Measurements from ENCODE around the gene FLOT1.
"Not testable (repeated sequence)": the region's sequence is repeated elsewhere in the genome, so short reads cannot be mapped to it uniquely, and the experiment has no call there.

DNA sequence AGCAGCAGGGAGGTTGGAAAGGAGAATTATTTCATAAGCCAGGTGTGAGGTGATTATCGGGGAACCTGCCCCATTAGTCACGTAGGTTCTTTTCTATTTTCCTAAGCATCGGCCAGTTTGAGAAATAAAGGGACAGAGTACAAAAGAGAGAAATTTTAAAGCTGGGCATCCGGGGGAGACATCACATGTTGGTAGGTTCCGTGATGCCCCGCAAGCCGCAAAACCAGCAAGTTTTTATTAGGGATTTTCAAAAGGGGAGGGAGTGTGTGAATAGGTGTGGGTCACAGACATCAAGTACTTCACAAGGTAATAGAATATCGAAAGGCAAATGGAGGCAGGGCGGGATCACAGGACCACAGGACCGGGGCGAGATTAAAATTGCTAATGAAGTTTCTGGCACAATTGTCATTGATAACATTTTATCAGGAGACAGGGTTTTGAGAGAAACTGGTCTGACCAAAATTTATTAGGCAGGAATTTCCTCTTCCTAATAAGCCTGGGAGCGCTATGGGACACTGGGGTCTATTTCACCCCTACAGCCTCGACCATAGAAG lies 22.1 kb upstream of the FLOT1 start:
- TF ChIP-seq CEBPB (IDR thresholded peaks at IDR 0.05); MAZ (IDR thresholded peaks at IDR 0.05; ENCODE audit: borderline replicate concordance, low read depth, low read length); CBX8 (IDR thresholded peaks at IDR 0.05); POLR2A (IDR thresholded peaks at IDR 0.05; ENCODE audit: low read length); BHLHE40 (IDR thresholded peaks at IDR 0.05; ENCODE audit: low read depth, low read length); CHD2 (IDR thresholded peaks at IDR 0.05; ENCODE audit: low read length, partially characterized antibody); JUNB (IDR thresholded peaks at IDR 0.05); NR3C1 (IDR thresholded peaks at IDR 0.05); RAD21 (conservative IDR thresholded peaks at IDR 0.05 in 1 of 2, IDR thresholded peaks at IDR 0.05 in 1 of 2); CHD4 (IDR thresholded peaks at IDR 0.05; ENCODE audit: borderline replicate concordance): not testable (repeated sequence)
- TF ChIP-seq, protein P1, sequence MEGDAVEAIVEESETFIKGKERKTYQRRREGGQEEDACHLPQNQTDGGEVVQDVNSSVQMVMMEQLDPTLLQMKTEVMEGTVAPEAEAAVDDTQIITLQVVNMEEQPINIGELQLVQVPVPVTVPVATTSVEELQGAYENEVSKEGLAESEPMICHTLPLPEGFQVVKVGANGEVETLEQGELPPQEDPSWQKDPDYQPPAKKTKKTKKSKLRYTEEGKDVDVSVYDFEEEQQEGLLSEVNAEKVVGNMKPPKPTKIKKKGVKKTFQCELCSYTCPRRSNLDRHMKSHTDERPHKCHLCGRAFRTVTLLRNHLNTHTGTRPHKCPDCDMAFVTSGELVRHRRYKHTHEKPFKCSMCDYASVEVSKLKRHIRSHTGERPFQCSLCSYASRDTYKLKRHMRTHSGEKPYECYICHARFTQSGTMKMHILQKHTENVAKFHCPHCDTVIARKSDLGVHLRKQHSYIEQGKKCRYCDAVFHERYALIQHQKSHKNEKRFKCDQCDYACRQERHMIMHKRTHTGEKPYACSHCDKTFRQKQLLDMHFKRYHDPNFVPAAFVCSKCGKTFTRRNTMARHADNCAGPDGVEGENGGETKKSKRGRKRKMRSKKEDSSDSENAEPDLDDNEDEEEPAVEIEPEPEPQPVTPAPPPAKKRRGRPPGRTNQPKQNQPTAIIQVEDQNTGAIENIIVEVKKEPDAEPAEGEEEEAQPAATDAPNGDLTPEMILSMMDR (IDR thresholded peaks at IDR 0.05) = not testable (repeated sequence)
- TF ChIP-seq, protein P2, sequence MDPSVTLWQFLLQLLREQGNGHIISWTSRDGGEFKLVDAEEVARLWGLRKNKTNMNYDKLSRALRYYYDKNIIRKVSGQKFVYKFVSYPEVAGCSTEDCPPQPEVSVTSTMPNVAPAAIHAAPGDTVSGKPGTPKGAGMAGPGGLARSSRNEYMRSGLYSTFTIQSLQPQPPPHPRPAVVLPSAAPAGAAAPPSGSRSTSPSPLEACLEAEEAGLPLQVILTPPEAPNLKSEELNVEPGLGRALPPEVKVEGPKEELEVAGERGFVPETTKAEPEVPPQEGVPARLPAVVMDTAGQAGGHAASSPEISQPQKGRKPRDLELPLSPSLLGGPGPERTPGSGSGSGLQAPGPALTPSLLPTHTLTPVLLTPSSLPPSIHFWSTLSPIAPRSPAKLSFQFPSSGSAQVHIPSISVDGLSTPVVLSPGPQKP (IDR thresholded peaks at IDR 0.05; ENCODE audit: low read depth, low read length) = not testable (repeated sequence)
- TF ChIP-seq, protein P3, sequence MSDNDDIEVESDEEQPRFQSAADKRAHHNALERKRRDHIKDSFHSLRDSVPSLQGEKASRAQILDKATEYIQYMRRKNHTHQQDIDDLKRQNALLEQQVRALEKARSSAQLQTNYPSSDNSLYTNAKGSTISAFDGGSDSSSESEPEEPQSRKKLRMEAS (IDR thresholded peaks at IDR 0.05) = not testable (repeated sequence)

Data from A549 (cell line).